GM21723 (cell line): Measurements from ENCODE around the gene AGBL3.
"Not testable (repeated sequence)": the region's sequence is repeated elsewhere in the genome, so short reads cannot be mapped to it uniquely, and the experiment has no call there.

ENCODE experiments used
- ATAC-seq: cut with Tn5 transposase; IDR thresholded peaks from one replicate; pipeline ENCODE4 v1.9.1; 2021; ENCODE audit warnings: mild to moderate bottlenecking, moderate library complexity; ENCODE audit not compliant: unreplicated experiment

Gene AGBL3

GRCh38 chr7:134962270-134962780 lies 24.0 kb upstream of the AGBL3 start:
- ATAC-seq: no peak

DNA sequence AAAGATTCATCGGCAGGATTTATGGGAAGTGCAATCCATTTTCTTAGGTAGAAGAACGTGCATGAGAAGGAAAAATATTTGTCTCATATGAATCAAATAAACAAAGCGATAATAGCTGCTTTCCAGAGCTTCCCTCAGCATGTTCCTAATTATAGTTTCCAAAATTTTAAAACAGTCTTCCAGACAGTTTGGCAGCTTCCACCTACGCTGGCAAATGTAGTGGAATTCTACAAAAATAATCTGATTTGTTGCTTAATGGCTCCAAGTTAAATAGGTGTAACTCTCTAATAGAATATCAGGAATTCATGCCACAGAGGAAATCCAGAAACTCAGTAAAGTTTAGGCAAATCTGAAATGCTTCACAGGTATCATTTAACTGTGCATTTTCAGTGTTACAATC lies 23.3 kb upstream of the AGBL3 start:
- ATAC-seq: no peak

- ATAC-seq: no peak
These were observed 19.6 kb upstream of the AGBL3 start for GRCh38 chr7:134966691-134967090.

GRCh38 chr7:134968110-134968509 lies 18.2 kb upstream of the AGBL3 start:
- ATAC-seq: no peak

GRCh38 chr7:134981645-134982044 lies 4.7 kb upstream of the AGBL3 start:
- not testable (repeated sequence) for ATAC-seq

DNA sequence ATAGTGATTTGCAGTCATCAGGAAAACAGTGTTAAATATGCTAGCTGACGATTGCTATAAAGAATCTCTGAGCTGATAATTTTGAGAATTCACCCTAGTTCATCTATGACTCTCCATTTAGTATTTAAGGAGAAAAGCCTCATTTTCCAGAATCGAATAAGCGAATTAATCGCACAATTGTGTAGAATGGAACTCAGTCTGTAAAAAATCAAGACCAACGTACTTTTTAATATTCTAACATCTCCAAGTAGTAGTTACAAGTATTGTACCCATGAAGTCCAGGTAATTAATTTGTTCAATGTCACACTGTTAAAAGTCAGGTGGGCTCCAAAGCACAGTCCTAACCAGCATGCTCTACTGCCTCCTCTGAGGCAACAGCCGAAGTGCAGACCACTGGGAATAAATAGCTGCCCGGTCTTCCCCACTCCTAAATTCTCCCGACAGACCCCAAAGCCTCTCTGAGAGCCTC lies 380 bp upstream of the AGBL3 start:
- peak; percentile 43 for ATAC-seq

DNA sequence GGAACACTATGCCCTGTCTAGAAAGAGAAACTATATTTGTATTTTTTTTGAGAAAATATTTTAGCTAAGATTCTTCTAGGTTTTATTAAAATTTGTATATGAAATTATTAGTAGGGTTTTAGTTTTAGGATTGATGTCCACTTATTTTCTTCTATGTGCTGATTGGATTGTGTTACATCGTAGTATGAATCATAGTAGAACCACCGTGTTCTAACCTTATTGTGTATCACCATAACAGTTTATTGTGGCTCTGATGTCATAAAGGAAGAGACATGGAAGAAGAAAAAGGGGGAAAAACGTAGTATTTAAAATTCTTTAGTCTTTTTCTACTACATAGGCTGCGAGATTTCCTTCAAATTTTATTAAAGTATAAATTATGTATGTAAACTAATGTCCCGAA lies 1.9 kb downstream of the AGBL3 start:
- no peak for ATAC-seq

- ATAC-seq: no peak
These were observed 5.4 kb downstream of the AGBL3 start for GRCh38 chr7:134991469-134992339.

DNA sequence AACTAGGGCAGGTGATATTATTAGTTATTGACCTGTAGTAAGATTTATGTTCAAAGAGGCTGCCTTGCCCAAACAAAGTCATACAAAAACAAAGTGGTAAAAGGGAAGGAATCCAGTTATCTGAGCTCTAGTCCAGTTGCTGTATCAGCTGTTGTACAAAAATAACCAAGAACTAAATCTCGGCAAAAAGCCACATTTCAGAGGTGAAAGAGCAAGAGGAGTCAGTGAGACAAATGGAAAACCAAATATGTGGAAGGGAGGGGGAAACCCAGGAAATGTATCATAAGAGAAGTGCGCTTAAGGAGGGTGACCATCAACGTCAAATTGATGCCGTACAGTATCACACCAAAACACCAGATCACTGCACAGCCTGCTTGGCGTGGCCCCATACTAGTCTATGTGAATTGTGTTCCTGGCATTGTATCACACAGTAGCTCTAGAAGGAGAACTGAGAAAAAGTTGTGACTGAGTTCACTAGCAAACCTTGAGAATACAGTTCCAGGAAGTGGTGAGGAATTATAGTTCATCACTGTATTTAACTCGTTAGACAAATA lies 6.4 kb downstream of the AGBL3 start:
- peak; percentile 72 for ATAC-seq

DNA sequence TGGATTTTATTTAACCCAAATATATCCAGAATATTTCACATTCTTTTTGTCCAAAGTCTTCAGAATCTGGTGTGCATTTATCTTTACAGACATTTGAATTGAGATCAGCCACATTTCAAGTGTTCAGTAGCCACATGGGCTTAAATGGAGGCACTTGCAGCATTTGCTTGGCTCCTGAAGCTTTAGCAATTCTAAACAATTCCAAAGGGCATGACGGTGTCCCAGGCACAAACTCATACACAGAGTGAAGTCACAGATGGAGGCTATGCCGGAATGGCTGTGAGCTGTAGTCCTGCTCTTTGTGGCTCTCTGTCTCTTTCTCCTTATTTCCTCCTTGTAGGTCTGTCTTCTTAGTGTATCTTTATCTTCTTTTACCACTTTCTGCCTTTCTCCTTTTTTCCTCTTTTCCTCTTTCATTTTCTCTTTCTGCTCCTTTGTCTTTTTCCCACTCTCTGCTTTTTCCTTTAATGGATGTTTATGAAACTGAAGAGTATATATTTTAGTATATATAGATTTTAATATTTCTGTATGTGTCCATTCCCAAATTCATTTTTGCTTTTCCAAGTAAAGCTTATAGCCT lies 7.7 kb downstream of the AGBL3 start:
- no peak for ATAC-seq

DNA sequence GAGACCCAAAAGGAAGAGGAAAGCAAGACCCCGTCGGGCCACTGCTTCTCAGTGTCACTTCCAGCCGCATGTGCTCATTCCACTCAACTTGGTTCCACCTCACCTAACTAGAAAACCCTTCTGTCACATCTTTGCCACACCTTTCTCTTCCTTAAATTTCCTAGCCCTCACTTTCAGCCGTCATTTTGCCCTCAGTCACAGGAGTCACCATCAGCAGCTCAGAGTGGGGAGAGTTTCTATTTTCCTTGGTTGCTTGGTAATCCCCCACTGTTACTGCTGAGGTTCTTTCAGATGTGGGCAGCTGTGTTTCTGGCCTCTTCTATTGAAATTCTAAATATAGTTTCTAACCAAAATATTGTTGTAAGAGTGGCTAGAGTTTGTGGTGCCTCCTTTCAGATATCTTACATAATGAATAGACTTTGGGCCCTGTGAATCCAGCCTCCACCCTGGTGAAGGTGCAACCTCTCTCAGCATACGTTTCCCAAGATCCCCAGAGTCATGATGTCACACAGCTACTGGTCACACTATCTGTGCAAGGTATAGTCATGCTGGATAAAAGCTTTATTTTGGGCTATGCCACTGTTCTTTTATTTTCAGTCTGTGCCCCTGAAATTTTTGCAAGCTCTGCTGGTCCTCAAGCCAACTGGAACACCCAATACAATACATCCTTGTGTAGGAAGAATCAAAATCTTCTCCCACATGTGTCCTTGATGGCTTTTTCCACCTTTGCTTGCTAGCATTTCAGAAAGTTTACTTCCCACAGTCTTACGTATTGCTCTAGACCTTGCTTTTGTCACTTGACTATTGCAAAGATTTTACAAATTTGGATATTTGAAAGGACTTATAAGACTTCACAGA lies 9.2 kb downstream of the AGBL3 start:
- peak; percentile 49 for ATAC-seq

GRCh38 chr7:134996097-134996550 lies 9.8 kb downstream of the AGBL3 start:
- peak; percentile 51 for ATAC-seq

DNA sequence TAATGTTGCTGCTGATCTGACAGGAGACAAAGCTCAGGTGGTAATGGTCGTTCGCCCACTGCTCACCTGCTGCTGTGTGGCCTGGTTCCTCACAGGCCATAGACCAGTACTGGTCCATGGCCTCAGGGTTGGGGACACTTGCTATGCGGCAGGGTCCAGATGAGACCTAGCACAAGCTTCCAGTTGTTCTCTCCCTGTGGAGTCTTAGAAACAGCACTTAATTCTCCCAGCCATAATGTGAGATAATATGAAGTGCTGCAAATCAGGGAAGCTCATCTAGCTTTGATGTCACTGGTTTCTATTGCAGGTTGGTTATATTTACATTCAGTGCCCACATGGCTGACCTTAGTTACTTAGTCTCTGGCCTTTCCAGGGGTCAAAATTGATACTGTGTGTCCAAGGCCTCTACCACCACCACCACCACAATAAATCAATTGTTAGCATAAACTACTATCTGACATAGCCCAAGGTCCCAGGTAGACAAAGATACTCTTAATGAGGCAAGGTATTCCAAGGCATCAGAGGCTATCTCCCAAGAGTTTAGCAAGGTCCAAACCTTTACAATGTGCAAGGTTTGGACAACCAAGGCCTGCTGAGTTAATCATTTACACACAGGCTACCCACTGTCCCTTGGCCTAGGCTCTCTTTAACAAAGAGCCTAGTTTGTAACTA lies 11.0 kb downstream of the AGBL3 start:
- no peak for ATAC-seq

DNA sequence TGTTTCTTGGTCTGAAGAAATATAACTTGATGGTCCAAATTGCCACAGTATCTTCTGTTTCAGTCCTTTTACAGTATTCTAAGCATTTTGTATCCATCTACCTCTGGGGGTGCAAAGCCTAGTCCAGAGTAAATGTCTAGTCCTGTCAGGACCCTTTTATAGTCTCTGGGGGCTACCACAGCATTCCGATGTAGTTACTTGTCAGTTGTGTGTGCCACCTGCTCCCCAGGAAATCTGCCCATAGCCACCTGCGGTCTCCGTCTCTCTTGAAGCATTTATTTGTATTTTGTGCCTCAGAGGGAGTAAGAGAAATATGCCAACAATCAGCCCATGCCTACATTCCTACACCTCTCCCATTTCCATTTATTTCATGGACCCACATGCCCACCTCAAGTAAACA lies 12.8 kb downstream of the AGBL3 start:
- no peak for ATAC-seq

GRCh38 chr7:135001390-135002165 lies 15.3 kb downstream of the AGBL3 start:
- ATAC-seq: no peak

DNA sequence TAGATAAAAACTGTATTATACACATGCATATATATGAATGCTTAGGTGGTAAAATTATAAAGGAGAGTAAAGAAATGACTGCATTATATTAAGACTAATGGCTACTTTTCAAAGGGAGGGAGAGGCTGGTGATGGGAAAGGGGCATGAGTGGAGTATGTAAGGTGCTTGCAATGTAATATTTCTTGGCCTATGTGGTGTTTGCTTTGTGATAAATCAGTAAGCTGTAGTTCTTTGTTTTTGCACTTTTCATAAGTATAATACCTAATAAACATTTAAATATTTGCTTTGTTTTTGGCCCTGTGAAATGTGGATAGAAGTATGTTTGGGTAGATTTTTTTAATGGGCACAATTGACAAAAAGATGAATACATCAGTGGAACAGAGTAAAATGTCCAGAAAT lies 25.9 kb downstream of the AGBL3 start:
- no peak for ATAC-seq

DNA sequence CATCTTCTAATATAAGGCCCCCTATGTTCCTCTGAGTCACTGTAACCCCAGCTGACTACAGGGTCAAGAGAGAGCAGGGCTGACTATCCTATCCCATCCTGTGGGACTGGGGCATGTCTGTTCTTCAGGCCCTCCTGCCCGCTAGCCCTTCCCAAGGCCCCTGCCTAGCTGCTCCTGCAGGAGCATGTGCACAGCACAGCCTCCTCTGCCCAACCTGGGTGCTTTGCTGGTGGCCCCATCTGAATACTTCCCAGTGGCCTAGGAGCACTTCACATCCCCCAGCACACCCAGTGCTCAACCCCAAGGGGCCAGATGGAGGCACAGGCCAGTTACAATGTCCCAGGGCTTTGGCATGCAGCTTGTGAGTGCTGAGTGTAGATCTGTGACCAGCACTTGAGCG lies 37.3 kb downstream of the AGBL3 start:
- no peak for ATAC-seq

DNA sequence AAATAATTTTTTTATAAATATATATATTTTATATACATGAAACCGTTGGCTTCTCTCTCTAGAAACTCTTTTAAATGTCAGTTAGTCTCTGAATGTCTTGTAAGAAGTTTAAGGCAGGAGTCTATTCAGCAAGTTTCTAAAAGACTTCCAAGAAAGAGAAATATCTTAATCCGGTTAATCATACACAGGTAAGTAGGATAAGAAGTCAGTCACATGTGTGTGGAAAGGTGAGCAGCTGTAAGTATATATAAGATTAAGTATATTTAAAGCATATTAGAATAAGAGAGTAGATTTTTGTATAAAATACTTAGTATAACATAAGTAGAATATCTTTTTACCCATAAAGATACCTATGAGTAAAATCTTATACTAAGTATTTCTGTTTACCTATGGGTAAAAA lies 48.9 kb downstream of the AGBL3 start:
- ATAC-seq: no peak

GRCh38 chr7:135067017-135067416 lies 80.7 kb downstream of the AGBL3 start:
- ATAC-seq: not testable (repeated sequence)

DNA sequence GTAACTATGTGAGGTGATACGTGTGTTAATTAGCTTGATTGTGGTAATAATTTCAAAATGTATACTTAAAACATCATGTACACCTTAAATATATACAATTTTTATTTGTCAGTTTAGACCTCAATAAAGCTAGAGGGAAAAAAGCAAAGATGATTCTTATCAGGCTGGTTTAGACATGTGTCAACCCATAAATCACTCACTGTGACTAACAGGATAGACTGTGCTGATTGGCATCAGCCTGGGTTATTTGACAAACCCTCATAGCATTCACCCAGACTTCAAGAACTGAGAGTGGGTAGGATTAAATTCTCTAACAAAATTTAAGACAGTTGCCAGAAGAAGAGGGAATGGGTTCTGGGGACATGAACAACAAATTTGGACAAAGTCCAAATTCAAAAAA lies 87.8 kb downstream of the AGBL3 start:
- ATAC-seq: no peak
